Progenitor cell of endocrine pancreas (in vitro differentiated cells): ENCODE results near the gene KLHDC8A. TPM values are rescaled to one million over a fixed set of nuclear protein-coding genes. Genes with fewer than 3 reads are reported as not detected.

ENCODE experiments used
- DNase-seq: peaks from one replicate; pipeline ENCODE4 v3.0.0; 2021; ENCODE audit warnings: low spot score; ENCODE audit not compliant: unreplicated experiment
- H3K27ac Mint-ChIP-seq: 2 replicates; pipeline ENCODE4 v1.8.0; 2021; ENCODE audit warnings: mild to moderate bottlenecking, moderate library complexity, mixed read lengths
- H3K27me3 Mint-ChIP-seq: 2 replicates; pipeline ENCODE4 v1.8.0; 2021; ENCODE audit warnings: mixed read lengths
- H3K36me3 Mint-ChIP-seq: 2 replicates; pipeline ENCODE4 v1.8.0; 2022; ENCODE audit warnings: mixed read lengths; ENCODE audit not compliant: insufficient read depth
- H3K4me1 Mint-ChIP-seq: 2 replicates; pipeline ENCODE4 v1.8.0; 2021; ENCODE audit warnings: low read depth, mixed read lengths
- H3K4me3 Mint-ChIP-seq: 2 replicates; pipeline ENCODE4 v1.8.0; 2021; ENCODE audit warnings: low read depth, mild to moderate bottlenecking, moderate library complexity, mixed read lengths
- H3K9me3 Mint-ChIP-seq: 2 replicates; pipeline ENCODE4 v1.8.0; 2021; ENCODE audit warnings: low read depth, mixed read lengths
- CTCF ChIP-seq: fragments of 200-600 bp; sonication (generic); IDR thresholded peaks from one replicate; pipeline ENCODE4 v1.5.0; 2021; ENCODE audit warnings: antibody characterized with exemption, mild to moderate bottlenecking; ENCODE audit not compliant: unreplicated experiment
- total RNA-seq: library from RNA; stranded (reverse); gene quantifications from 2 replicates; pipeline ENCODE4 v1.2.1, GENCODE V29; 2021

Gene KLHDC8A
- total RNA-seq, 1 donor from 2014 or later: 0.36 TPM

GRCh38 chr1:205287767-205288559, 68.8 kb downstream of the KLHDC8A start:
- no peak overlapping the region for H3K27ac Mint-ChIP-seq
- H3K9me3 Mint-ChIP-seq: no peaks in the 10 kb centered on the region
- H3K27me3 Mint-ChIP-seq: peaks cover 7% of the 10 kb centered on the region
- DNase-seq: no peak
- peaks cover 2% of the 10 kb centered on the region for H3K4me1 Mint-ChIP-seq
- no peaks in the 10 kb centered on the region for H3K36me3 Mint-ChIP-seq
- TF ChIP-seq CTCF: no peak
- H3K4me3 Mint-ChIP-seq: no peak overlapping the region

GRCh38 chr1:205287076-205287475, 69.6 kb downstream of the KLHDC8A start:
- TF ChIP-seq CTCF: no peak
- no peaks in the 10 kb centered on the region for H3K9me3 Mint-ChIP-seq
- DNase-seq: no peak
- peaks cover 10% of the 10 kb centered on the region for H3K27me3 Mint-ChIP-seq
- no peaks in the 10 kb centered on the region for H3K36me3 Mint-ChIP-seq
- no peak overlapping the region for H3K27ac Mint-ChIP-seq
- peaks cover 2% of the 10 kb centered on the region for H3K4me1 Mint-ChIP-seq
- H3K4me3 Mint-ChIP-seq: no peak overlapping the region

- peaks cover 2% of the 10 kb centered on the region for H3K4me1 Mint-ChIP-seq
Measured at GRCh38 chr1:205286335-205286950, 70.3 kb downstream of the KLHDC8A start.

More at GRCh38 chr1:205286335-205286950, 70.3 kb downstream of the KLHDC8A start:
- Mint-ChIP-seq H3K27ac (no peak overlapping the region), H3K9me3 (no peaks in the 10 kb centered on the region), H3K27me3 (peaks cover 10% of the 10 kb centered on the region), H3K4me3 (no peak overlapping the region), H3K36me3 (no peaks in the 10 kb centered on the region)
- TF ChIP-seq CTCF: no peak
- DNase-seq: no peak

Other genes starting within 250 kb of the KLHDC8A start
- gene RBBP5, start 234.9 kb downstream of the KLHDC8A start, total RNA-seq: 19.6 and 20.9 TPM in 2 replicates
- gene DSTYK, start 145.2 kb downstream of the KLHDC8A start, total RNA-seq: 10.4 and 11.0 TPM in 2 replicates
- 4.6 and 5.0 TPM in 2 replicates for gene TMCC2, start 129.0 kb downstream of the KLHDC8A start, total RNA-seq
- 4.5 and 5.6 TPM in 2 replicates for gene NUAK2, start 35.2 kb downstream of the KLHDC8A start, total RNA-seq
- gene LEMD1, start 65.1 kb upstream of the KLHDC8A start, total RNA-seq: 13.9 and 15.2 TPM in 2 replicates
- gene BLACAT1, start 99.1 kb upstream of the KLHDC8A start, total RNA-seq: 6.3 and 6.7 TPM in 2 replicates
- 23.9 and 24.5 TPM in 2 replicates for gene CDK18, start 147.7 kb upstream of the KLHDC8A start, total RNA-seq